SK-N-SH treated with all-trans-retinoic acid at 6 μM for 48 hours (cell line): ENCODE data around the gene SLC39A10.
A peak's percentile ranks its signal among the peaks of the same experiment; 100 is the strongest.

Source experiments
- ATAC-seq: fragments of 200-7000 bp; cut with Tn5 transposase; 3 replicates; pipeline ENCODE4 v1.9.1; 2020; ENCODE audit warnings: mild to moderate bottlenecking, moderate library complexity
- ARNTL ChIP-seq: fragments of 450-650 bp; formaldehyde crosslinking; IDR thresholded peaks from 2 replicates; pipeline ENCODE4 v1.5.0; 2020; ENCODE audit warnings: low read depth, mild to moderate bottlenecking, moderate library complexity, borderline replicate concordance
- BACH2 ChIP-seq: fragments of 250-450 bp; sonication (Bioruptor Pico); IDR thresholded peaks from 2 replicates; pipeline ENCODE4 v1.9.0; 2021; ENCODE audit warnings: mild to moderate bottlenecking, borderline replicate concordance
- CSDC2 ChIP-seq: fragments of 250-450 bp; sonication (Bioruptor Pico); IDR thresholded peaks from 2 replicates; pipeline ENCODE4 v1.5.0; 2020; ENCODE audit warnings: mild to moderate bottlenecking, moderate library complexity
- CSRNP3 ChIP-seq: fragments of 250-450 bp; sonication (Bioruptor Pico); IDR thresholded peaks from 2 replicates; pipeline ENCODE4 v1.5.1; 2021; ENCODE audit warnings: mild to moderate bottlenecking, moderate library complexity
- ESRRG ChIP-seq: fragments of 250-450 bp; sonication (Bioruptor Pico); IDR thresholded peaks from 2 replicates; pipeline ENCODE4 v1.6.1; 2021; ENCODE audit warnings: mild to moderate bottlenecking
- GLIS3 ChIP-seq: fragments of 250-450 bp; sonication (Bioruptor Pico); IDR thresholded peaks from 2 replicates; pipeline ENCODE4 v1.5.0; 2020; ENCODE audit warnings: mild to moderate bottlenecking, moderate library complexity
- ISL1 ChIP-seq: fragments of 250-450 bp; sonication (Bioruptor Pico); IDR thresholded peaks from 2 replicates; pipeline ENCODE4 v2.1.2; 2022; ENCODE audit warnings: mild to moderate bottlenecking, moderate library complexity
- OSR1 ChIP-seq: fragments of 250-450 bp; sonication (Bioruptor Pico); IDR thresholded peaks from 2 replicates; pipeline ENCODE4 v1.8.0; 2022; ENCODE audit warnings: moderate library complexity, mild to moderate bottlenecking, inconsistent platforms
- PATZ1 ChIP-seq: fragments of 250-450 bp; sonication (Bioruptor Pico); IDR thresholded peaks from 2 replicates; pipeline ENCODE4 v1.8.0; 2020; ENCODE audit warnings: mild to moderate bottlenecking, moderate library complexity, borderline replicate concordance
- POU6F1 ChIP-seq: fragments of 250-450 bp; sonication (Bioruptor Pico); IDR thresholded peaks from 2 replicates; pipeline ENCODE4 v1.8.0; 2021; ENCODE audit warnings: low read depth, mild to moderate bottlenecking, moderate library complexity, borderline replicate concordance
- PPARA ChIP-seq: fragments of 250-450 bp; sonication (Bioruptor Pico); IDR thresholded peaks from 2 replicates; pipeline ENCODE4 v1.5.0; 2020; ENCODE audit warnings: mild to moderate bottlenecking, borderline replicate concordance
- SNAI2 ChIP-seq: fragments of 250-450 bp; sonication (Bioruptor Pico); IDR thresholded peaks from 2 replicates; pipeline ENCODE4 v1.5.0; 2020; ENCODE audit warnings: mild to moderate bottlenecking, moderate library complexity
- TOX ChIP-seq: fragments of 250-450 bp; sonication (Bioruptor Pico); IDR thresholded peaks from 2 replicates; pipeline ENCODE4 v1.8.0; 2021; ENCODE audit warnings: mild to moderate bottlenecking, moderate library complexity, borderline replicate concordance
- ZC3H10 ChIP-seq: fragments of 250-450 bp; sonication (Bioruptor Pico); IDR thresholded peaks from 2 replicates; pipeline ENCODE4 v1.5.1; 2021; ENCODE audit warnings: mild to moderate bottlenecking, moderate library complexity
- ZFP3 ChIP-seq: fragments of 250-450 bp; sonication (Bioruptor Pico); IDR thresholded peaks from 2 replicates; pipeline ENCODE4 v1.5.0; 2020; ENCODE audit warnings: mild to moderate bottlenecking, moderate library complexity
- ZFP30 ChIP-seq: fragments of 450-650 bp; formaldehyde crosslinking; IDR thresholded peaks from 2 replicates; pipeline ENCODE4 v1.5.0; 2022; ENCODE audit warnings: mild to moderate bottlenecking, moderate library complexity
- ZNF565 ChIP-seq: fragments of 450-650 bp; formaldehyde crosslinking; conservative IDR thresholded peaks from 2 replicates; pipeline ENCODE4 v1.5.0; 2020; ENCODE audit warnings: low read depth, mild to moderate bottlenecking, moderate library complexity
- ZNF8 ChIP-seq: fragments of 450-650 bp; formaldehyde crosslinking; IDR thresholded peaks from 2 replicates; pipeline ENCODE4 v1.5.0; 2020; ENCODE audit warnings: mild to moderate bottlenecking, moderate library complexity

Gene SLC39A10

GRCh38 chr2:195613922-195614321 lies 43.1 kb upstream of the SLC39A10 start (continued):
- TF ChIP-seq ZFP30 (CRISPR knock-in tag) (no peak), CSRNP3 (CRISPR knock-in tag) (no peak), TOX (CRISPR knock-in tag) (0 out of 2 replicates have a peak, but pooled peaks have one; percentile 44), ZFP3 (CRISPR knock-in tag) (peak; percentile 80), GLIS3 (CRISPR knock-in tag) (peak; percentile 41; the same call in 1 of the 2 replicates)

- TF ChIP-seq ISL1 (CRISPR knock-in tag) (no peak), BACH2 (CRISPR knock-in tag) (no peak), OSR1 (CRISPR knock-in tag) (no peak), ARNTL (CRISPR knock-in tag) (no peak), CSDC2 (CRISPR knock-in tag) (no peak), ZC3H10 (CRISPR knock-in tag) (no peak), ESRRG (CRISPR knock-in tag) (no peak), ZFP3 (CRISPR knock-in tag) (no peak), TOX (CRISPR knock-in tag) (no peak)
- ATAC-seq = no peak
Observed at GRCh38 chr2:195619590-195619989, 37.4 kb upstream of the SLC39A10 start.

GRCh38 chr2:195620501-195620900 lies 36.5 kb upstream of the SLC39A10 start:
- peak; percentile 51 for ATAC-seq
- TF ChIP-seq ARNTL (CRISPR knock-in tag) (no peak), GLIS3 (CRISPR knock-in tag) (no peak), ZNF565 (no peak), ZFP30 (CRISPR knock-in tag) (no peak), OSR1 (CRISPR knock-in tag) (no peak), ZNF8 (CRISPR knock-in tag) (no peak), PPARA (no peak), ESRRG (CRISPR knock-in tag) (no peak), ISL1 (CRISPR knock-in tag) (no peak), SNAI2 (CRISPR knock-in tag) (no peak), CSDC2 (CRISPR knock-in tag) (no peak), BACH2 (CRISPR knock-in tag) (no peak), ZC3H10 (CRISPR knock-in tag) (no peak), POU6F1 (CRISPR knock-in tag) (no peak), PATZ1 (CRISPR knock-in tag) (no peak), CSRNP3 (CRISPR knock-in tag) (no peak)

GRCh38 chr2:195622966-195623365 lies 34.1 kb upstream of the SLC39A10 start:
- ATAC-seq = no peak
- TF ChIP-seq ZFP30 (CRISPR knock-in tag) = no peak

- TF ChIP-seq PPARA (no peak), GLIS3 (CRISPR knock-in tag) (no peak), TOX (CRISPR knock-in tag) (no peak), ZNF8 (CRISPR knock-in tag) (no peak), PATZ1 (CRISPR knock-in tag) (no peak), ARNTL (CRISPR knock-in tag) (no peak)
- no peak for ATAC-seq
Observed at GRCh38 chr2:195626507-195626906, 30.5 kb upstream of the SLC39A10 start.
